ENCODE measurements around the gene GPAT3. TPM values are rescaled to one million over a fixed set of nuclear protein-coding genes. Genes with fewer than 3 reads are reported as not detected.
"Not testable (repeated sequence)": the region's sequence is repeated elsewhere in the genome, so short reads cannot be mapped to it uniquely, and the experiment has no call there.

GPAT3 gene
- polyA plus RNA-seq, 10 donors = 10.8 to 23.8 (median 19.5) TPM

DNA sequence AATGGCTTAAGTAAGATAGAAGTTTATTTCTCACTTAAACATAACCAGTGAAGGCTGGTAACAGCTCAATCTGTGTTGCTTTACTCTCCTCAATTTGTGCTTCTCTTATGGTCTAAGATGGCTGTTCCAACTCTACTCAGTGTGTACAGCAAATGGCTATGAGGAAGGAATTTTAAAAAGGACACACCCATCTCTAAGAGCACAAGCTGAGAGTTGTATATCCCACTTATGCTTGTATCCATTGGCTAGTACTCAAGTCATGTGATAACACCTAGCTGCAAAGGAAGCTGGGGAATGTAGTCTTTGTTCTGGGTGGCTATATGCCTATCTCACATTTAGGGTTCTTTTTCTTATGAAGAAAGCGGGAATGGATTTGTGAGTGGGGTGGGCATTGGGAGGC is 63.3 kb downstream of the GPAT3 start:
- DNase-seq = no peak

DNA sequence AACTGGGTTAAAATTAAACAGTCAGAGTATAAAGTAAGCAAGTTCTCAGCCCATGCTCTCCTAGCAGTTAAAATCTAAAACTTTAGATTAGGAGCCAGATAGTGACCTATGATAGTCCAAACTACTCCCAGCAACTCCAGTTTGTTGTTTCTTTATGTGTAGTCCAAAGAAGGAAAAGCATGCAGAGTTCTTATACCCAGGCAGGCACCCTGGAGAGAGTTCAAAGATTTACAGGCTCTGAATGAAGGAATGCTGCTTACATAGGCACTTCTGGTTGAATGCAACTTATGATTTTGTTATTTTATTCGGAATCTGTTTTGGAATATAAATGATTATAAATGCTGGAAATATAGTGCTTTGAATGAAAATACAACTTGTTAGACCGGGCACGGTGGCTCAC is 67.2 kb downstream of the GPAT3 start:
- no peak for DNase-seq

DNA sequence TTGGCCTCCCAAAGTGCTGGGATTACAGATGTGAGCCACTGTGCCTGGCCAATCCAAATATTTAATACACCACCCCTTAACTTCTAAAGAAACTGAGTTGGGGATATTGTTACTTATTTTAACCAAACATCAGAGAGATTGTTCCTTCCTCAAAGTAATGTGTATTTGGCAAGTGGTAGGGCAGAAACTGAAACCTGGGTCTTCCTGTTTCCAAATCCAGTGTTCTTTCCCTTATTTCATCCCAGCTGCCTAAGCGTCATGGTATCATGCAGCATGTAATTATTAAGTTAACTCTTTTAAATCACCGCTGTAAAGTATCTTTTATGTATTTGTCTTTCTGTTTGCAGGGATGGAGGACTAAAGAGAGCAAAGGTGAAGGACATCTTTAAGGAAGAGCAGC is 68.4 kb downstream of the GPAT3 start:
- no peak for DNase-seq

- DNase-seq = no peak
Measured at GRCh38 chr4:83605210-83605609, 69.3 kb downstream of the GPAT3 start.

DNA sequence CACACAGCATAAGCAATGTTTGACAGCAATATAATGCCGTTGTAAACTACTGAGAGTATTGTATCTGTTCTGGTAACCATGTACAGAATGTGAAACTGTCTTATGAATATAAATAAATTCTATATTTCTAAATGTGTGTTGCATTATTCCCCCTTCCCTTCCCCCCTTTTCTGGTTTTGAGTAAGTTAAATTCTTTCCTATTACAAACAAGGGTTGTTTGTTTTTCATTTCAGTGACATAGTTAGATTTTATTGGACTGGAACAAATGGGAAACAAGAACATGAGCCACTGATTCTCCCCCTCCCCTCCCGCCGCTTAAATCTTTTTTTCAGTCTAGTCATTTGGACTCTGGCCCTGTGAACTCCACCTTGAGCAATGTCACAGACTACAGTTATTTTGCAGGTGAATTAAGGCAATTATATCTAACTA is 69.8 kb downstream of the GPAT3 start:
- DNase-seq = no peak

DNA sequence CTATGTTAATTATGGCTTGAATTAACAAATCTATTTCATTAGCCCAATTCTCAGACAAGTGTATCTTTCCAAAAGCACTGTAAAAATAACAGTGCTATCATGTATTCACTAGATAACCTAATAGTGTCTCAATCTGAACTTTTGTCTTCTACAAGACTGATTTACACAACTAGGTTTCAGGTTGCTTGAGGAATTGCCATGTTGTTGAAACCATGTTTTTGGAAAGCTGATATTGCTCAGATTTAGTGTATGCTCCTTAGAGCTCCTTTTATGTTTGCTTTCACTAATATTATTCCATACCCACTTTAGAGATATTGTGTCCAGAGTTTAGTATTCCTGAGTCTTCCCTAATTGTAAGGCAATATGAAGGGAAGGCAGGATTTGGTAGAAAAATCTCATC is 70.6 kb downstream of the GPAT3 start:
- no peak for DNase-seq

DNA sequence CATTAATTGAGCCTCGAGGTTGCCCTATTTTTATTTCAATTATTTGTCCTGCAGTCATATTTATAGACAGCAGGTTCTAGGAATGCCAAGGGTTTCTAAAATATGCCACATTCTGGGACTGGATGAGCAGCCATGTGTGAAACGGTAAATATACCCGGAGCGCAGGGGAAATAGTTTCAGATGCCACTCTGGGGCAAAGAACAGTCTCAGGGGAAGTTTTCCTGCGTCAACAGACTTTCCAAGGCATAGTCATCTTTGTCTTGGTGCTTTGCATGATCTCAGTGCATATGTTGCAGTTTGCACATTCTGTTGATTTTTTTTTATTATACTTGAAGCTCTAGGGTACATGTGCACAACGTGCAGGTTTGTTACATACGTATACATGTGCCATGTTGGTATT is 71.0 kb downstream of the GPAT3 start:
- DNase-seq = no peak

- no peak for DNase-seq
Measured at GRCh38 chr4:83609365-83609764, 73.5 kb downstream of the GPAT3 start.

DNA sequence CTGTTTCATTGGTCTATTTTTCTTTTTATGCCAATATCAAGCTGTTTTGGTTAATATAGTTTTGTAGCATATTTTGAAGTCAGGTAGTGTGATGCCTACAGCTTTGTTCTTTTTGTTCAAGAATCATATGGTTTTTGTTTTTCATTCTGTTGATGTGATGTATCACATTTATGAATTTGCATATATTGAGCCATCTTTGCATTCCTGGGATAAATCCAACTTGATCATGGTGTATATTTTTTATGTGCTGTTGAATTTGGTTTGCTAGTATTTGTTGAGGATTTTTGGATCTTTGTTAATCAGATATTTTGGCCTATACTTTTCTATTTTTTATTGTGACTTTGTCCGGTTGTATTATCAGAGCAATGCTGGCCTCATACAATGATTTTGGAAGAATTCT is 74.8 kb downstream of the GPAT3 start:
- DNase-seq = no peak

GRCh38 chr4:83613023-83613422 is 77.1 kb downstream of the GPAT3 start:
- DNase-seq = no peak

DNA sequence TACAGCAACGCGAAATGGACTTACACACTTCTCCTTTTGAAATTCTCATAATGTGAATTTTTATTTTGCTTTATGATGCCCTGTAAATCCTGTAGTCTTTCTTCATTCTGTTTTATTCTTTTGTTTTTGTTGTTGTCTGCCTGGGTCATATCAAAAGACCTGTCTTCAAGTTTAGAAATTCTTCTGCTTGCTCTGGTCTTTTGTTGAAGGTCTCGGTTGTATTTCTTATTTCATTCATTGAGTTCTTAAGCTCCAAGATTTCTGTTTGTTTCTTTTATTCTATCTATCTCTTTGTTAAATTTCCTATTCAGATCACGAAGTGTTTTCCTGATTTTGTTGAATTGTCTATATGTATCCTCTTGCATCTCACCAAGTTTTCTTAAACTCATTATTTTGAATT is 78.1 kb downstream of the GPAT3 start:
- DNase-seq = no peak

DNA sequence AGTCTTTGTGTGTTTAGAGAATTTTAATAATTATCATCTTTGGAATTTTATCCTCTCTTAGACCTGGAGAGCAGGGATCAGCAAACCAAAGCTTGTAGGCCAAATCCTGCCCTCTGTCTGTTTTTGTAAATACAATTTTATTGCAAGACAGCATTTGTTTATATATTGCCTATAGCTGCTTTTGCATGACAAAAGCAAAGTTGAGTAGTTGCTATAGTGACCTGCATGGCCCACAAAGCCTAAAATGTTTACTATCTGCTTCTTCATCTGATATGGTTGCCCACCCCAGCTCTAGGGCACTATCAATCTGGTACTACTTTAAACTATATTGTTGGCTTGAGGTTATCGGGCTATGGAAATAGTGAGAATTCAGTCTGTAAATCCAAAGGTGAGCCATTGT is 80.3 kb downstream of the GPAT3 start:
- no peak for DNase-seq

- DNase-seq = peak in 1 of 3 donors; percentile 60
Measured at GRCh38 chr4:83617371-83618035, 81.6 kb downstream of the GPAT3 start.

GRCh38 chr4:83618431-83618830 is 82.5 kb downstream of the GPAT3 start:
- DNase-seq = peak; percentile 31 to 78 (median 38)

DNA sequence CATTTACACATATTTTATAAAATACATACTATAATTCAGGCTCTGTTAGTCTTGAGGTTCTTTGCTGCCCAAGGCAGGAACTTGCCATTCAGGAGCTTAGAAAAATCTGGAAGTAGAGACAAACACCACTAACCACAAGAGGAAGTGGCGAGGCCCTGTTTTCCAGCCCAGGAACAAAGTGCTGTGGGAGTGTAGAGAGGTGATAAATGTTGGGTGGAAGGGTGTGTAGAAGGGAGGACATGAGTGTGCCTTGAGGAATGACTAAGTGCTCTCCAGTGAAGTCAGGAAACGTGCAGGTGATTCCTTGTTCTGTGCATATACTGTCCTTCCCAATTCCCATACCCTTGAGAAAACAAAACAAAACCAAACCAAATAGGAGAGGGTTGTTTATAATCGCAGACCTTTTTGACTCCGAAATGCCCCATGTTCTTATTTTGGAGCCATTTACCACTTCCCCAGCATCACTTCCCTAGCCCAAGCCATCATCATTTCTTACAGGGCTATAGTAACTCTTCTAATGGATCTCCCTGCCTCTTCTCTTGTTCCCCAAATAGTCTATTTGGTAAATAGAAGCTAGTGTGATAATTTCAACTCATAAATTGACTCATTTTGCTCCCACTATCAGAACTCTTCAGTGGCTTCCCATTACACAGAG is 83.2 kb downstream of the GPAT3 start:
- peak in 1 of 3 donors; percentile 30 for DNase-seq

DNA sequence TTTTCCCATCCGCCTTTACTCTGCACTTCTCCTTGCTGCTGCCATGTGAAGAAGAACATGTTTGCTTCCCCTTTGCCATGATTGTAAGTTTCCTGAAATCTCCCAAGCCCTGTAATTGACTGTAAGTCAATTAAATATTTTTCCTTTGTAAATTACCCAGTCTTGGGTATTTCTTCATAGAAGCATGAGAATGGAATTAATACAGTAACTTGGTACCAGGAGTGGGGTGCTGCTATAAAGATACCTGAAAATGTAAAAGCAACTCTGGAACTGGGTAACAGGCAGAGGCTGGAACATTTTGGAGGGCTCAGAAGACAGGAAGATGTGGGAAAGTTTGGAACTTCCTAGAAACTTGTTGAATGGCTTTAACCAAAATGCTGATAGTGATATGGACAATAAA is 86.2 kb downstream of the GPAT3 start:
- DNase-seq = not testable (repeated sequence)

- peak in 1 of 3 donors; percentile 46 for DNase-seq
Measured at GRCh38 chr4:83625821-83626220, 89.9 kb downstream of the GPAT3 start.

DNA sequence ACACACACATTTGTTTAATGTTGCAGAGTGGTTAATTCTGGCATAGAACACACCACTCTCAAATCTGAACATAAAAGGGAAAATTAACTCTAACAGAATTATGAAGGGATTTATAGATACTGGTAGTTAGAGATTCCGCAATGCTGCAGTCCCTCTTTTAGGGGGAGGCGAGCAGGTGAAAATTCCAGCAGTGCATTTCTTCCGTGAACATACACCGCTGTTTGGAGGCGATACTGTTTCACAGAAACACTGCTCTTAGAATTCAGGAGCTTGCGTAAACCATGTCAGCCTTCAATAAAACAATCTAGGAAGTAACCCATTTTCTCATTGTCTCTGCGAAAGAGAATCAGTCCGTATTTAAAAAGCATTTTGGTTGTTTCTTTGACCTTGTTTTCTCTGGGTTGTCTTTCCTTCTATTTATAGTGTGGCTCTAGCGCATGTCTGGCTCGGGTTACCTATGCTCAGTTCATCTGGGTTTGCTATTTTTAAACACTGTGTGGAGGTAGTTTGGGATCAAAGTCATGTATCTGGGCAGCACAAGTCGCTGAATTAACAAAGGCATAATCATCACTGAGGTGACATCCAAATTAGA is 90.4 kb downstream of the GPAT3 start:
- DNase-seq = peak in 2 of 3 donors; percentile 40 to 60

DNA sequence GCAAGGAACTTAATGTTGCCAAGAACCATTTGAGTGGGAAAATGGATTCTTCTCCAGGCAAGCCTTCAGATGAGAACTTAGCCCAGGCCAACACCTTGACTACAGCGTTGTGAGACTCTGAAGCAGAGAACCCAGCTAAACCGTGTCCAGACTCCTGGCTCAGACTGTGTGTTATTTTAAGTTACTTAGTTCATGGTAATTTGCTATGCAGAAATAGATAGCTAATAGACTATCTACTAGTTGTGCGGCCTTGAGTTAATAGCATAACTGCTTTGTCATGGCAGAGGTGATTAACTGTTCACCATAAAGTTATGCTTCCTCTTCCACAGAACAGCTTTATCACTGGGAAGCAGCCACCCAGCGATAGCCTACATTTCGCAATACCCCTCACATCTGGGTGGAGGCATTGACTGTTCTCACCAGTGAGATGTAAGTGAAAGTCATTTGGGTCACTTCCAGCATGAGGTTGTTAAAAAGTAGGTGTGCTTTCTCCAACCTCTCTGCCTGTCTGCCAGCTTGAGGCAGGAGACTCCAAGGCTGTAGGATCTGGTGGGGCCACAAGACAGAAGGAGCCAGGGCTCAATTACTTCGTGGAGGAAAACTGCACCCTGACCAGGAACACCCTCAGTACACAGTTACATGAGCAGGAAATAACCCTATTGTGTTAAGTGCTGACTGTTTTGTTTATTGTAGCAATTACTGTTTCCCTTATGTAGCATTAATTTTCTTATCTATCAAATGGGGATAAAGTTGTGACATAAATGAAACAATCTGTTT is 94.2 kb downstream of the GPAT3 start:
- peak in 1 of 3 donors; percentile 51 for DNase-seq

GRCh38 chr4:83631066-83631465 is 95.2 kb downstream of the GPAT3 start:
- peak; percentile 42 to 77 (median 75) for DNase-seq

DNA sequence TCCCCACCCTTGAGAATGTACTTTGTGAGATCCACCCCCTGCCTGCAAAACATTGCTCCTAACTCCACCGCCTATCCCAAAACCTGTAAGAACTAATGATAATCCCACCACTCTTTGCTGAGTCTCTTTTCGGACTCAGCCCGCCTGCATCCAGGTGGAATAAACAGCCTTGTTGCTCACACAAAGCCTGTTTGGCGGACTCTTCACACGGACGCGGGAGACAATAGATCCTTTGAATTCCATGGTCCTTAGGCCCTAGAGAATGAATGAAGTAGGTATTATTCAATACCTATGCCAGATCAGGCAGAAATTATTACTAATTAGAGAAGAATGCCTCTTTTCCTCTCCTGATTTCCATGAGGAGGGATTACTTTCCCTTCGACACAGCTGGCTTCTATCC is 101.0 kb downstream of the GPAT3 start:
- no peak for DNase-seq

GRCh38 chr4:83639849-83640493 is 104.1 kb downstream of the GPAT3 start:
- peak; percentile 74 to 85 (median 81) for DNase-seq

All from muscle of back (tissue), 11 donors.